HepG2 (cell line): ENCODE data around the gene PMPCB. TPM values are rescaled to one million over a fixed set of nuclear protein-coding genes. Genes with fewer than 3 reads are reported as not detected.

Source experiments
- AKAP8 ChIP-seq: sonication (generic); formaldehyde crosslinking; IDR thresholded peaks from 2 replicates; pipeline ENCODE4 v1.5.1; 2020; ENCODE audit warnings: mild to moderate bottlenecking, missing genetic modification reagents
- ATAD3A ChIP-seq: sonication (generic); formaldehyde crosslinking; IDR thresholded peaks from 2 replicates; pipeline ENCODE4 v1.4.0; 2020; ENCODE audit warnings: missing genetic modification reagents
- ATF4 ChIP-seq, 2 experiments: fragments of 450-650 bp in 1 of 2; sonication (generic) in 1 of 2; formaldehyde crosslinking; IDR thresholded peaks; 2 replicates each; pipeline versions ENCODE4 v1.5.0 to v1.8.0; 2020 to 2022; ENCODE audit warnings: mild to moderate bottlenecking in 1 of 2, missing genetic modification reagents in 1 of 2
- ATF6 ChIP-seq: sonication (generic); formaldehyde crosslinking; conservative IDR thresholded peaks from 2 replicates; pipeline ENCODE4 v1.4.0; 2020; ENCODE audit warnings: missing genetic modification reagents
- DPF2 ChIP-seq: sonication (generic); formaldehyde crosslinking; IDR thresholded peaks from 2 replicates; pipeline ENCODE4 v1.4.0; 2020; ENCODE audit warnings: mild to moderate bottlenecking, low read depth, missing genetic modification reagents, borderline replicate concordance
- FOXA3 ChIP-seq: IDR thresholded peaks from 2 replicates; pipeline ENCODE4 v1.6.1; 2016; ENCODE audit warnings: missing genetic modification reagents, missing compliant biosample characterization
- NCOR1 ChIP-seq: fragments of 200-600 bp; sonication (generic); IDR thresholded peaks from 2 replicates; pipeline ENCODE4 v1.7.0; 2017; ENCODE audit warnings: antibody characterized with exemption, low read length, borderline replicate concordance
- NFAT5 ChIP-seq: sonication (generic); formaldehyde crosslinking; IDR thresholded peaks from 2 replicates; pipeline ENCODE4 v1.4.0; 2020; ENCODE audit warnings: missing genetic modification reagents
- ONECUT2 ChIP-seq: sonication (generic); formaldehyde crosslinking; IDR thresholded peaks from 2 replicates; pipeline ENCODE4 v1.4.0; 2020; ENCODE audit warnings: missing genetic modification reagents
- RFX3 ChIP-seq: IDR thresholded peaks from 2 replicates; pipeline ENCODE4 v1.6.1; 2016; ENCODE audit warnings: missing biosample characterization, missing genetic modification reagents
- SETDB1 ChIP-seq: sonication (generic); formaldehyde crosslinking; IDR thresholded peaks from 2 replicates; pipeline ENCODE4 v1.5.1; 2020; ENCODE audit warnings: missing genetic modification reagents, mild to moderate bottlenecking, borderline replicate concordance
- ZBTB4 ChIP-seq: sonication (generic); formaldehyde crosslinking; IDR thresholded peaks from 2 replicates; pipeline ENCODE4 v1.4.0; 2020; ENCODE audit warnings: missing genetic modification reagents, mild to moderate bottlenecking, borderline replicate concordance
- ZEB1 ChIP-seq: IDR thresholded peaks from 2 replicates; pipeline ENCODE4 v1.6.1; 2012; ENCODE audit warnings: mild to moderate bottlenecking, low read depth, inconsistent platforms; ENCODE audit not compliant: insufficient replicate concordance
- ZNF549 ChIP-seq: sonication (generic); formaldehyde crosslinking; IDR thresholded peaks from 2 replicates; pipeline ENCODE4 v1.5.0; 2020; ENCODE audit warnings: missing genetic modification reagents
- ZNF740 ChIP-seq: sonication (generic); formaldehyde crosslinking; IDR thresholded peaks from 2 replicates; pipeline ENCODE4 v1.4.0; 2020; ENCODE audit warnings: missing genetic modification reagents
- ZNF772 ChIP-seq: sonication (generic); formaldehyde crosslinking; IDR thresholded peaks from 2 replicates; pipeline ENCODE4 v1.5.0; 2020; ENCODE audit warnings: mild to moderate bottlenecking, missing genetic modification reagents
- ZNF782 ChIP-seq: sonication (generic); formaldehyde crosslinking; IDR thresholded peaks from 2 replicates; pipeline ENCODE4 v1.4.0; 2020; ENCODE audit warnings: missing genetic modification reagents, mild to moderate bottlenecking, borderline replicate concordance
- polyA plus RNA-seq, 8 experiments: library from polyadenylated mRNA; depleted of rRNA in 3 of 8; stranded (reverse) in 7 of 8; unstranded in 1 of 8; fragments of >200 nt; fragmentation: Illumina TruSeq in 4 of 8; extraction: Trizol in 4 of 8; gene quantifications; 2 replicates each; pipeline versions ENCODE4 v1.2.1 to v1.2.3, GENCODE V29; 2011 to 2016; ENCODE audit warnings: low read depth in 4 of 8, missing spikeins in 1 of 8, mixed read lengths in 1 of 8; ENCODE audit not compliant: insufficient read depth in 1 of 8
- total RNA-seq, 5 experiments: library from RNA; depleted of rRNA; stranded (reverse); fragments of >200 nt; fragmentation: Illumina TruSeq; extraction: Trizol; gene quantifications; 2 replicates each; pipeline ENCODE4 v1.2.3, GENCODE V29; 2016; ENCODE audit warnings: low read depth in 1 of 5

Gene PMPCB
- total and polyA plus RNA-seq, 2 of the 13 experiments (the other 11 are each of a cell fraction or from before 2014, with no cell fraction given) = 80.8 to 124 TPM

GRCh38 chr7:103347507-103348267 is 50.5 kb downstream of the PMPCB start, which contains the start of gene PSMC2 (continued):
- TF ChIP-seq ZBTB4 (no peak), ATF4 (CRISPR knock-in tag; IDR thresholded peaks at IDR 0.05) (no peak), RFX3 (CRISPR knock-in tag) (no peak), ZNF772 (CRISPR knock-in tag) (0 out of 2 replicates have a peak, but pooled peaks have one; percentile 55), FOXA3 (CRISPR knock-in tag) (peak; percentile 74), ZNF549 (CRISPR knock-in tag) (no peak), NFAT5 (CRISPR knock-in tag) (no peak), ATF6 (CRISPR knock-in tag) (no peak), ZNF782 (CRISPR knock-in tag) (0 out of 2 replicates have a peak, but pooled peaks have one; percentile 18), DPF2 (CRISPR knock-in tag) (no peak), SETDB1 (no peak), ZEB1 (no peak), ONECUT2 (CRISPR knock-in tag) (no peak), NCOR1 (no peak), ZNF740 (CRISPR knock-in tag) (no peak), AKAP8 (CRISPR knock-in tag) (no peak), ATAD3A (no peak)
